WTC11 (cell line): ENCODE measurements around the gene USP47. TPM values are rescaled to one million over a fixed set of nuclear protein-coding genes. Genes with fewer than 3 reads are reported as not detected.
A peak's percentile ranks its signal among the peaks of the same experiment; 100 is the strongest.

Experiments used
- ATAC-seq: fragments of 200-7000 bp; cut with Tn5 transposase; 2 replicates; pipeline ENCODE4 v1.10.0; 2021; ENCODE audit warnings: mild to moderate bottlenecking, moderate library complexity
- CTCF ChIA-PET: fragments of 300-600 bp; sonication (Branson Sonifier 250); formaldehyde crosslinking; loops from one replicate; lab custom pipeline; 2021; ENCODE audit warnings: antibody characterized with exemption; lab: Charles Lee
- POLR2A ChIA-PET: fragments of 350-600 bp; sonication (Branson Sonifier 250); formaldehyde crosslinking; loops from one replicate; lab custom pipeline; 2021; ENCODE audit warnings: antibody characterized with exemption; lab: Charles Lee
- DNase-seq: peaks from one replicate; pipeline ENCODE4 v3.0.0; 2021; ENCODE audit warnings: low spot score
- H3K27ac Mint-ChIP-seq: 2 replicates; pipeline ENCODE4 v1.8.0; 2021; ENCODE audit warnings: mixed read lengths
- H3K27me3 Mint-ChIP-seq: 2 replicates; pipeline ENCODE4 v1.8.0; 2021; ENCODE audit warnings: low read depth, mild to moderate bottlenecking, moderate library complexity, mixed read lengths
- H3K36me3 Mint-ChIP-seq: 2 replicates; pipeline ENCODE4 v1.8.0; 2021; ENCODE audit warnings: mixed read lengths
- H3K4me1 Mint-ChIP-seq: 2 replicates; pipeline ENCODE4 v1.8.0; 2022; ENCODE audit warnings: mixed read lengths
- H3K4me3 Mint-ChIP-seq: 2 replicates; pipeline ENCODE4 v1.8.0; 2021; ENCODE audit warnings: mild to moderate bottlenecking, moderate library complexity, mixed read lengths
- H3K9me3 Mint-ChIP-seq: 2 replicates; pipeline ENCODE4 v1.8.0; 2021; ENCODE audit warnings: mixed read lengths
- ATF1 ChIP-seq: sonication (generic); formaldehyde crosslinking; IDR thresholded peaks from 2 replicates; pipeline ENCODE4 v1.8.1; 2023; ENCODE audit warnings: mild to moderate bottlenecking, moderate library complexity, missing genetic modification reagents
- GRHL2 ChIP-seq: fragments of 250-450 bp; sonication (Bioruptor Pico); IDR thresholded peaks from 2 replicates; pipeline ENCODE4 v1.8.0; 2022; ENCODE audit warnings: mild to moderate bottlenecking, moderate library complexity; ENCODE audit not compliant: insufficient replicate concordance, severe bottlenecking
- NR1H2 ChIP-seq: sonication (generic); formaldehyde crosslinking; IDR thresholded peaks from 2 replicates; pipeline ENCODE4 v1.9.0; 2021; ENCODE audit warnings: mild to moderate bottlenecking, moderate library complexity, missing genetic modification reagents
- NR2C2 ChIP-seq: sonication (generic); formaldehyde crosslinking; IDR thresholded peaks from 2 replicates; pipeline ENCODE4 v1.8.0; 2022; ENCODE audit warnings: mild to moderate bottlenecking, missing genetic modification reagents
- RORB ChIP-seq: fragments of 250-450 bp; sonication (Bioruptor Pico); IDR thresholded peaks from 2 replicates; pipeline ENCODE4 v1.9.0; 2021; ENCODE audit warnings: mild to moderate bottlenecking
- SP1 ChIP-seq: sonication (generic); formaldehyde crosslinking; conservative IDR thresholded peaks from 2 replicates; pipeline ENCODE4 v1.8.1; 2022; ENCODE audit warnings: missing genetic modification reagents
- TEAD4 ChIP-seq: sonication (generic); formaldehyde crosslinking; IDR thresholded peaks from 2 replicates; pipeline ENCODE4 v1.8.0; 2022; ENCODE audit warnings: mild to moderate bottlenecking, missing genetic modification reagents
- ZNF263 ChIP-seq: sonication (generic); formaldehyde crosslinking; IDR thresholded peaks from 2 replicates; pipeline ENCODE4 v1.8.1; 2022; ENCODE audit warnings: low read depth, mild to moderate bottlenecking, moderate library complexity, missing genetic modification reagents
- ZNF671 ChIP-seq: fragments of 250-450 bp; sonication (Bioruptor Pico); IDR thresholded peaks from 2 replicates; pipeline ENCODE4 v1.8.0; 2021; ENCODE audit warnings: mild to moderate bottlenecking
- total RNA-seq: library from RNA; stranded (reverse); gene quantifications from 3 replicates; pipeline ENCODE4 v1.2.3, GENCODE V29; 2021
- TF ChIP-seq, protein P1 (sequence below): fragments of 250-450 bp; sonication (Bioruptor Pico); IDR thresholded peaks from 2 replicates; pipeline ENCODE4 v1.9.0; 2021; ENCODE audit warnings: mild to moderate bottlenecking, borderline replicate concordance
- TF ChIP-seq, protein P2 (sequence below): fragments of 200-600 bp; IDR thresholded peaks from 2 replicates; pipeline ENCODE4 v1.8.0; 2022; ENCODE audit warnings: antibody characterized with exemption
- TF ChIP-seq, protein P3 (sequence below): sonication (generic); formaldehyde crosslinking; IDR thresholded peaks from 2 replicates; pipeline ENCODE4 v1.8.0; 2023; ENCODE audit warnings: mild to moderate bottlenecking, missing genetic modification reagents
- TF ChIP-seq, protein P4 (sequence below): sonication (generic); formaldehyde crosslinking; IDR thresholded peaks from 2 replicates; pipeline ENCODE4 v1.8.0; 2022; ENCODE audit warnings: mild to moderate bottlenecking, missing genetic modification reagents
- TF ChIP-seq, protein P5 (sequence below): sonication (generic); formaldehyde crosslinking; IDR thresholded peaks from 2 replicates; pipeline ENCODE4 v1.8.1; 2022; ENCODE audit warnings: missing genetic modification reagents, borderline replicate concordance
- TF ChIP-seq, protein P6 (sequence below): sonication (generic); formaldehyde crosslinking; IDR thresholded peaks from 2 replicates; pipeline ENCODE4 v1.8.1; 2022; ENCODE audit warnings: low read depth, mild to moderate bottlenecking, moderate library complexity, missing genetic modification reagents, borderline replicate concordance

Gene USP47
- total RNA-seq, 1 experiment from 2014 or later, result 19.7 TPM

DNA sequence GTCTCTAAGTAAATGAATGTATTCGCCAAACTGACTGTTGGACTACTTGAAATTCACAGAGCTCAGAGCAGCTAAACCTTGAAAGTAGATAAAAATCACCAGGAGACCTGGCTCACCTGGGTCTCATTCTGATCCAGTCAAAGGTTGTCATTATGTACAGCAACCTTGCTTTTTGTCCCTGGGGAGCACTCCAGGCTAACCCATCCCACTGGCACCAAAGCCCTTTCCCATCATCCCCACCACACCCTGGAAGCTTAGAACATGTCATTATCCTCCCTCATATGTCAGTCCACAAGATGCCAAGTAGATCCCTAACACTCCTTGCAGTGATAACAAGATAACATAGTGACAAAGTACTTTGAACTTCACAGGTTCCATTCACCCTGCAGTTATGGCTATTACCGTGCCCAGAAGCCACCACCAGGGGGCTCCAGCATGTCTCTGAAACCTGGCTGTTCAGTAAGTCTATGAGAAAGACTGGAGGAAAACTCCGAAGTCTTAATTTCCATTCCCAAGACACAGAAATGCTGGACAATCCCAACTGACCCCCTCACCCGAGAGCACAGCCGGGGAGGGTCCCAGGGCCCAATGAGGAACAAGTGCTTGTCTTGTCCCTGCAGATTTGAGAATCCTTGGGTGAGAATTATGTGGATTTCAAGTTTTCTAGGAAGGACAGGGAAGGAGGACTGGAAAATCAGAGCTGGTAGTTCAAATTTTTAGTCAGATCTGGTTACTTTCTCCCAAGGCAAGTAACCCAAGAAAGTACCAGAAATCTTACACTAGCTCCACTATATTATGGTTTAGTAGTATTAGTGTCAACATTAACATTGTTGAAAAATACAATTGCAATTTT lies 43.0 kb upstream of the USP47 start:
- Mint-ChIP-seq H3K4me1 (no peaks in the 10 kb centered on the region), H3K4me3 (no peak overlapping the region), H3K9me3 (no peaks in the 10 kb centered on the region)

DNA sequence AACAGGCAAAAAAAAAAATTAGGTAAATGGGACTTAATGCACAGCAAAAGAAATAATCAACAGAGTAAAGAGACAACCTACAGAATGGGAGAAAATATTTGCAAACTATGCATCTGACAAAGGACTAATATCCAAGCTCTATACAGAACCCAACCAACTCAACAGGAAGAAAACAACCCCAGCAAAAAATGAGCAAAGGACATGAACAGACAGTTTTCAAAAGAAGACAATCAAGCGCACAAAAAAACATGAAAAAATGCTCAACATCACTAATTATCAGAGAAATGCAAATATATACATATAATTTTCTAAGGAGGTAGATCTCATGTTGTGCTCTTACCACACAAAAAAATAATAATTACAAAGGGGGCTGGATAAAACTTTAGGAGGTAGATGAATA lies 36.5 kb upstream of the USP47 start:
- no peak for TF ChIP-seq GRHL2
- TF ChIP-seq RORB (CRISPR knock-in tag), result no peak
- TF ChIP-seq, protein P1, sequence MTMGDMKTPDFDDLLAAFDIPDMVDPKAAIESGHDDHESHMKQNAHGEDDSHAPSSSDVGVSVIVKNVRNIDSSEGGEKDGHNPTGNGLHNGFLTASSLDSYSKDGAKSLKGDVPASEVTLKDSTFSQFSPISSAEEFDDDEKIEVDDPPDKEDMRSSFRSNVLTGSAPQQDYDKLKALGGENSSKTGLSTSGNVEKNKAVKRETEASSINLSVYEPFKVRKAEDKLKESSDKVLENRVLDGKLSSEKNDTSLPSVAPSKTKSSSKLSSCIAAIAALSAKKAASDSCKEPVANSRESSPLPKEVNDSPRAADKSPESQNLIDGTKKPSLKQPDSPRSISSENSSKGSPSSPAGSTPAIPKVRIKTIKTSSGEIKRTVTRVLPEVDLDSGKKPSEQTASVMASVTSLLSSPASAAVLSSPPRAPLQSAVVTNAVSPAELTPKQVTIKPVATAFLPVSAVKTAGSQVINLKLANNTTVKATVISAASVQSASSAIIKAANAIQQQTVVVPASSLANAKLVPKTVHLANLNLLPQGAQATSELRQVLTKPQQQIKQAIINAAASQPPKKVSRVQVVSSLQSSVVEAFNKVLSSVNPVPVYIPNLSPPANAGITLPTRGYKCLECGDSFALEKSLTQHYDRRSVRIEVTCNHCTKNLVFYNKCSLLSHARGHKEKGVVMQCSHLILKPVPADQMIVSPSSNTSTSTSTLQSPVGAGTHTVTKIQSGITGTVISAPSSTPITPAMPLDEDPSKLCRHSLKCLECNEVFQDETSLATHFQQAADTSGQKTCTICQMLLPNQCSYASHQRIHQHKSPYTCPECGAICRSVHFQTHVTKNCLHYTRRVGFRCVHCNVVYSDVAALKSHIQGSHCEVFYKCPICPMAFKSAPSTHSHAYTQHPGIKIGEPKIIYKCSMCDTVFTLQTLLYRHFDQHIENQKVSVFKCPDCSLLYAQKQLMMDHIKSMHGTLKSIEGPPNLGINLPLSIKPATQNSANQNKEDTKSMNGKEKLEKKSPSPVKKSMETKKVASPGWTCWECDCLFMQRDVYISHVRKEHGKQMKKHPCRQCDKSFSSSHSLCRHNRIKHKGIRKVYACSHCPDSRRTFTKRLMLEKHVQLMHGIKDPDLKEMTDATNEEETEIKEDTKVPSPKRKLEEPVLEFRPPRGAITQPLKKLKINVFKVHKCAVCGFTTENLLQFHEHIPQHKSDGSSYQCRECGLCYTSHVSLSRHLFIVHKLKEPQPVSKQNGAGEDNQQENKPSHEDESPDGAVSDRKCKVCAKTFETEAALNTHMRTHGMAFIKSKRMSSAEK (CRISPR knock-in tag), result no peak
- CTCF ChIA-PET, result interaction anchor here (0.6 kb wide), 1 partner anchor 8 kb away, joined by 4 read pairs; no protein-coding TSS in a partner anchor
- H3K4me3 Mint-ChIP-seq, result no peak overlapping the region
- H3K27ac Mint-ChIP-seq, result no peak overlapping the region
- ATAC-seq (no peak), DNase-seq (no peak)
- no peaks in the 10 kb centered on the region for H3K36me3 Mint-ChIP-seq
- peaks cover 6% of the 10 kb centered on the region; the same call in 1 of the 2 replicates for H3K9me3 Mint-ChIP-seq
- POLR2A ChIA-PET, result no interaction called here
- H3K4me1 Mint-ChIP-seq, result no peaks in the 10 kb centered on the region
- H3K27me3 Mint-ChIP-seq, result no peaks in the 10 kb centered on the region

More for the DNA sequence above, 43.0 kb upstream of the USP47 start:
- DNase-seq (peak; percentile 84), ATAC-seq (peak; percentile 81)
- H3K27me3 Mint-ChIP-seq, result peaks cover 3% of the 10 kb centered on the region; the same call in 1 of the 2 replicates
- H3K36me3 Mint-ChIP-seq, result no peaks in the 10 kb centered on the region
- no peak overlapping the region for H3K27ac Mint-ChIP-seq
- POLR2A ChIA-PET, result interaction anchor here (1.0 kb wide), 1 partner anchor 42 kb away, joined by 3 read pairs; no protein-coding TSS in a partner anchor
- no peak for TF ChIP-seq NR2C2 (CRISPR knock-in tag)
- TF ChIP-seq, protein P2, sequence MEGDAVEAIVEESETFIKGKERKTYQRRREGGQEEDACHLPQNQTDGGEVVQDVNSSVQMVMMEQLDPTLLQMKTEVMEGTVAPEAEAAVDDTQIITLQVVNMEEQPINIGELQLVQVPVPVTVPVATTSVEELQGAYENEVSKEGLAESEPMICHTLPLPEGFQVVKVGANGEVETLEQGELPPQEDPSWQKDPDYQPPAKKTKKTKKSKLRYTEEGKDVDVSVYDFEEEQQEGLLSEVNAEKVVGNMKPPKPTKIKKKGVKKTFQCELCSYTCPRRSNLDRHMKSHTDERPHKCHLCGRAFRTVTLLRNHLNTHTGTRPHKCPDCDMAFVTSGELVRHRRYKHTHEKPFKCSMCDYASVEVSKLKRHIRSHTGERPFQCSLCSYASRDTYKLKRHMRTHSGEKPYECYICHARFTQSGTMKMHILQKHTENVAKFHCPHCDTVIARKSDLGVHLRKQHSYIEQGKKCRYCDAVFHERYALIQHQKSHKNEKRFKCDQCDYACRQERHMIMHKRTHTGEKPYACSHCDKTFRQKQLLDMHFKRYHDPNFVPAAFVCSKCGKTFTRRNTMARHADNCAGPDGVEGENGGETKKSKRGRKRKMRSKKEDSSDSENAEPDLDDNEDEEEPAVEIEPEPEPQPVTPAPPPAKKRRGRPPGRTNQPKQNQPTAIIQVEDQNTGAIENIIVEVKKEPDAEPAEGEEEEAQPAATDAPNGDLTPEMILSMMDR, result peak; percentile 81
- TF ChIP-seq, all 79 proteins: peak for 1
- CTCF ChIA-PET, result interaction anchor here (0.6 to 2.1 kb wide), 17 partner anchors 9 to 799 kb away, joined by 3 to 21 read pairs (median 4); no protein-coding TSS in a partner anchor

DNA sequence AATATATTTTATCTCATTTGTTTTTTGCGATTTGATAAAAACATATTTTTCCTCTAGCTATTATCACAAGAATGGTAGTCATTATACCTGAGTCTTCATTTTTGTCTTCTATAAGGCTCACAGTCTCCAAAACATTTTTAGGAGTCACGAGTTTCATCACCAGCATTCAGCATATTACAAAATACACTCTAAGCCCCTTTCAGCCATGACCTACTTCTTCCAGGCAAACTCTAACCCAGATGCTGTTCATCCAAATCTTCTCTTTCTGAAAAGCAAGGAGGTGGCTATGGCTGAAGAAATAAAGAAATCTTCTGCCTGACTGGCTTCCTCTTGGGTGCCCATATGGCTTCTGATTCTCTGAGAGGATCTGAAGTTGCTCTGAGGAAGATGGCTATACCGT lies 35.7 kb upstream of the USP47 start:
- Mint-ChIP-seq H3K9me3 (peaks cover 6% of the 10 kb centered on the region; the same call in 1 of the 2 replicates), H3K4me1 (0 out of 2 replicates have a peak, but pooled peaks cover 1% of the 10 kb centered on the region), H3K27ac (no peak overlapping the region), H3K36me3 (no peaks in the 10 kb centered on the region), H3K4me3 (no peak overlapping the region), H3K27me3 (no peaks in the 10 kb centered on the region)
- ATAC-seq (no peak), DNase-seq (no peak)
- ChIA-PET POLR2A (no interaction called here), CTCF (no interaction called here)
- TF ChIP-seq, protein P3, sequence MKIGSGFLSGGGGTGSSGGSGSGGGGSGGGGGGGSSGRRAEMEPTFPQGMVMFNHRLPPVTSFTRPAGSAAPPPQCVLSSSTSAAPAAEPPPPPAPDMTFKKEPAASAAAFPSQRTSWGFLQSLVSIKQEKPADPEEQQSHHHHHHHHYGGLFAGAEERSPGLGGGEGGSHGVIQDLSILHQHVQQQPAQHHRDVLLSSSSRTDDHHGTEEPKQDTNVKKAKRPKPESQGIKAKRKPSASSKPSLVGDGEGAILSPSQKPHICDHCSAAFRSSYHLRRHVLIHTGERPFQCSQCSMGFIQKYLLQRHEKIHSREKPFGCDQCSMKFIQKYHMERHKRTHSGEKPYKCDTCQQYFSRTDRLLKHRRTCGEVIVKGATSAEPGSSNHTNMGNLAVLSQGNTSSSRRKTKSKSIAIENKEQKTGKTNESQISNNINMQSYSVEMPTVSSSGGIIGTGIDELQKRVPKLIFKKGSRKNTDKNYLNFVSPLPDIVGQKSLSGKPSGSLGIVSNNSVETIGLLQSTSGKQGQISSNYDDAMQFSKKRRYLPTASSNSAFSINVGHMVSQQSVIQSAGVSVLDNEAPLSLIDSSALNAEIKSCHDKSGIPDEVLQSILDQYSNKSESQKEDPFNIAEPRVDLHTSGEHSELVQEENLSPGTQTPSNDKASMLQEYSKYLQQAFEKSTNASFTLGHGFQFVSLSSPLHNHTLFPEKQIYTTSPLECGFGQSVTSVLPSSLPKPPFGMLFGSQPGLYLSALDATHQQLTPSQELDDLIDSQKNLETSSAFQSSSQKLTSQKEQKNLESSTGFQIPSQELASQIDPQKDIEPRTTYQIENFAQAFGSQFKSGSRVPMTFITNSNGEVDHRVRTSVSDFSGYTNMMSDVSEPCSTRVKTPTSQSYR (CRISPR knock-in tag), result no peak
- TF ChIP-seq ZNF263 (no peak), SP1 (CRISPR knock-in tag) (no peak), TEAD4 (CRISPR knock-in tag) (no peak), ZNF671 (CRISPR knock-in tag) (no peak), NR1H2 (no peak), ATF1 (CRISPR knock-in tag) (no peak)
- TF ChIP-seq, protein P4, sequence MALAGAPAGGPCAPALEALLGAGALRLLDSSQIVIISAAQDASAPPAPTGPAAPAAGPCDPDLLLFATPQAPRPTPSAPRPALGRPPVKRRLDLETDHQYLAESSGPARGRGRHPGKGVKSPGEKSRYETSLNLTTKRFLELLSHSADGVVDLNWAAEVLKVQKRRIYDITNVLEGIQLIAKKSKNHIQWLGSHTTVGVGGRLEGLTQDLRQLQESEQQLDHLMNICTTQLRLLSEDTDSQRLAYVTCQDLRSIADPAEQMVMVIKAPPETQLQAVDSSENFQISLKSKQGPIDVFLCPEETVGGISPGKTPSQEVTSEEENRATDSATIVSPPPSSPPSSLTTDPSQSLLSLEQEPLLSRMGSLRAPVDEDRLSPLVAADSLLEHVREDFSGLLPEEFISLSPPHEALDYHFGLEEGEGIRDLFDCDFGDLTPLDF (CRISPR knock-in tag), result no peak
- TF ChIP-seq, protein P5, sequence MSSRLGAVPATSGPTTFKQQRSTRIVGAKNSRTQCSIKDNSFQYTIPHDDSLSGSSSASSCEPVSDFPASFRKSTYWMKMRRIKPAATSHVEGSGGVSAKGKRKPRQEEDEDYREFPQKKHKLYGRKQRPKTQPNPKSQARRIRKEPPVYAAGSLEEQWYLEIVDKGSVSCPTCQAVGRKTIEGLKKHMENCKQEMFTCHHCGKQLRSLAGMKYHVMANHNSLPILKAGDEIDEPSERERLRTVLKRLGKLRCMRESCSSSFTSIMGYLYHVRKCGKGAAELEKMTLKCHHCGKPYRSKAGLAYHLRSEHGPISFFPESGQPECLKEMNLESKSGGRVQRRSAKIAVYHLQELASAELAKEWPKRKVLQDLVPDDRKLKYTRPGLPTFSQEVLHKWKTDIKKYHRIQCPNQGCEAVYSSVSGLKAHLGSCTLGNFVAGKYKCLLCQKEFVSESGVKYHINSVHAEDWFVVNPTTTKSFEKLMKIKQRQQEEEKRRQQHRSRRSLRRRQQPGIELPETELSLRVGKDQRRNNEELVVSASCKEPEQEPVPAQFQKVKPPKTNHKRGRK, result no peak
- TF ChIP-seq, protein P6, sequence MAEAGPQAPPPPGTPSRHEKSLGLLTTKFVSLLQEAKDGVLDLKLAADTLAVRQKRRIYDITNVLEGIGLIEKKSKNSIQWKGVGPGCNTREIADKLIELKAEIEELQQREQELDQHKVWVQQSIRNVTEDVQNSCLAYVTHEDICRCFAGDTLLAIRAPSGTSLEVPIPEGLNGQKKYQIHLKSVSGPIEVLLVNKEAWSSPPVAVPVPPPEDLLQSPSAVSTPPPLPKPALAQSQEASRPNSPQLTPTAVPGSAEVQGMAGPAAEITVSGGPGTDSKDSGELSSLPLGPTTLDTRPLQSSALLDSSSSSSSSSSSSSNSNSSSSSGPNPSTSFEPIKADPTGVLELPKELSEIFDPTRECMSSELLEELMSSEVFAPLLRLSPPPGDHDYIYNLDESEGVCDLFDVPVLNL, result no peak
